ENCODE measurements around the gene BRI3. TPM values are rescaled to one million over a fixed set of nuclear protein-coding genes. Genes with fewer than 3 reads are reported as not detected.

BRI3 gene
- total and polyA plus RNA-seq, 10 of the 15 experiments (the other 5 are each of a cell fraction or from before 2014, with no cell fraction given), result 4.5 to 56.3 (median 21.5) TPM

DNA sequence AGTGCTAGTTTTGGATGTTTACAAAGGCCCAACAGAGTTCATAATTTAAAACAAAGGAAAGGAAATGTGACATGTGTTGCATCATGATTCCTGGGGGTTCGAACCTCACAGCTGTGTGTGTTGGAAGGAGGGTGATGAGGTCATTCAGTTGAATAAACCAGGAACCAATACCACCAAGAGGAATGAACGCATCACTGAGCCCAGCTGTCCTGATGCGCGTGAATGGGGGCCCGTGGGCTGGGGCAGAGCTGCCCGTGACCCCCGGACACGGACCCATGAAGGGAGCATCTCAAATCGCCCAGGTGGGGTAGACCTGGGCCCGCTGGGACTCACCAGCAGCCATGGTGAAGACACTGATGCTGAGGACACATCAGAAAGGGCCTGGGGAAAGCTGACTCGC, 33.0 kb downstream of the BRI3 start:
- no TSS peak for BruUV-seq (replicated peaks)
- Histone ChIP-seq H3K27me3 (replicated peaks in 1 of 2; ENCODE audit: control insufficient read depth in 2 of 2, insufficient read depth in 2 of 2, low read length in 1 of 2) (no peaks in the 10 kb centered on the region), H3K79me2 (ENCODE audit: control insufficient read depth, insufficient read depth, low read length) (no peaks in the 10 kb centered on the region), H3K4me1 (ENCODE audit: control insufficient read depth, insufficient read depth, low read length) (peaks cover 13% of the 10 kb centered on the region), H4K20me1 (ENCODE audit: control insufficient read depth, insufficient read depth) (no peaks in the 10 kb centered on the region), H3K4me2 (ENCODE audit: control insufficient read depth, insufficient read depth) (peak overlapping the region; percentile 33; the same call in 1 of the 2 replicates), H3K4me3 (no peak overlapping the region), H3K36me3 (ENCODE audit: control insufficient read depth in 2 of 2, insufficient read depth in 2 of 2, low read length in 1 of 2) (peaks cover 0 to 14% of the 10 kb centered on the region in 2 experiments; a peak in 3 of 4 replicates), H3K9me3 (replicated peaks; ENCODE audit: control insufficient read depth, insufficient read depth, low read length) (no peaks in the 10 kb centered on the region; the same call in 1 of the 3 replicates), H2AFZ (ENCODE audit: control insufficient read depth, low read depth, low read length) (no peak overlapping the region), H3K9ac (ENCODE audit: control insufficient read depth, insufficient read depth, low read length) (no peak overlapping the region), H3K27ac (ENCODE audit: control insufficient read depth, insufficient read depth) (peak overlapping the region; percentile 39; the same call in 1 of the 2 replicates)
- peak; percentile 80 for FAIRE-seq
- ChIA-PET RAD21 (ENCODE audit: unreplicated experiment) (interaction anchor here (1.2 kb wide), 1 partner anchor 87 kb away, joined by 5 read pairs; the partner anchor contains the start of gene BAIAP2L1), SMC1A (ENCODE audit: uncharacterized antibody, unreplicated experiment) (interaction anchor here (1.1 to 1.5 kb wide), 3 partner anchors 15 to 87 kb away, joined by 3 to 6 read pairs (median 5); partner anchors contain the start of gene BAIAP2L1), CTCF (interaction anchor here (0.9 kb wide), 1 partner anchor 87 kb away, joined by 3 read pairs; no protein-coding TSS in a partner anchor), POLR2A (interaction anchor here (0.5 kb wide), 1 partner anchor 24 kb away, joined by 6 read pairs; no protein-coding TSS in a partner anchor)
- ATAC-seq, result peak; percentile 76
- intact Hi-C loops (cut with micrococcal nuclease; ENCODE audit: unreplicated experiment) (no loop called here), in situ Hi-C loops (cut with MboI) (no loop called here)
- DNase-seq (ENCODE audit: low read depth, low spot score), result no peak
- WGBS (ENCODE audit: insufficient coverage, insufficient replicate concordance, low lambda C conversion rate, missing lambda C conversion rate), result 37% methylated on average over 11 of the region's 11 CpGs
- TF ChIP-seq TBL1XR1 (IDR thresholded peaks at IDR 0.05; ENCODE audit: low read depth, low read length), result no peak
- peak; percentile 50 for TF ChIP-seq ATF7 (IDR thresholded peaks at IDR 0.05; ENCODE audit: low read depth)
- no peak; the same call in 1 of the 2 replicates for TF ChIP-seq CBFB (IDR thresholded peaks at IDR 0.05; ENCODE audit: low read depth)
- TF ChIP-seq, protein P1, sequence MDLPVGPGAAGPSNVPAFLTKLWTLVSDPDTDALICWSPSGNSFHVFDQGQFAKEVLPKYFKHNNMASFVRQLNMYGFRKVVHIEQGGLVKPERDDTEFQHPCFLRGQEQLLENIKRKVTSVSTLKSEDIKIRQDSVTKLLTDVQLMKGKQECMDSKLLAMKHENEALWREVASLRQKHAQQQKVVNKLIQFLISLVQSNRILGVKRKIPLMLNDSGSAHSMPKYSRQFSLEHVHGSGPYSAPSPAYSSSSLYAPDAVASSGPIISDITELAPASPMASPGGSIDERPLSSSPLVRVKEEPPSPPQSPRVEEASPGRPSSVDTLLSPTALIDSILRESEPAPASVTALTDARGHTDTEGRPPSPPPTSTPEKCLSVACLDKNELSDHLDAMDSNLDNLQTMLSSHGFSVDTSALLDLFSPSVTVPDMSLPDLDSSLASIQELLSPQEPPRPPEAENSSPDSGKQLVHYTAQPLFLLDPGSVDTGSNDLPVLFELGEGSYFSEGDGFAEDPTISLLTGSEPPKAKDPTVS (IDR thresholded peaks at IDR 0.05; ENCODE audit: low read depth, low read length), result no peak
- peak; percentile 68 for TF ChIP-seq EED (IDR thresholded peaks at IDR 0.05; ENCODE audit: low read depth)
- TF ChIP-seq TCF12 (IDR thresholded peaks at IDR 0.05; ENCODE audit: low read depth, low read length), result peak; percentile 91
- 0 out of 2 replicates have a peak, but pooled peaks have one; percentile 45 for TF ChIP-seq JUNB (IDR thresholded peaks at IDR 0.05)
- TF ChIP-seq, protein P2, sequence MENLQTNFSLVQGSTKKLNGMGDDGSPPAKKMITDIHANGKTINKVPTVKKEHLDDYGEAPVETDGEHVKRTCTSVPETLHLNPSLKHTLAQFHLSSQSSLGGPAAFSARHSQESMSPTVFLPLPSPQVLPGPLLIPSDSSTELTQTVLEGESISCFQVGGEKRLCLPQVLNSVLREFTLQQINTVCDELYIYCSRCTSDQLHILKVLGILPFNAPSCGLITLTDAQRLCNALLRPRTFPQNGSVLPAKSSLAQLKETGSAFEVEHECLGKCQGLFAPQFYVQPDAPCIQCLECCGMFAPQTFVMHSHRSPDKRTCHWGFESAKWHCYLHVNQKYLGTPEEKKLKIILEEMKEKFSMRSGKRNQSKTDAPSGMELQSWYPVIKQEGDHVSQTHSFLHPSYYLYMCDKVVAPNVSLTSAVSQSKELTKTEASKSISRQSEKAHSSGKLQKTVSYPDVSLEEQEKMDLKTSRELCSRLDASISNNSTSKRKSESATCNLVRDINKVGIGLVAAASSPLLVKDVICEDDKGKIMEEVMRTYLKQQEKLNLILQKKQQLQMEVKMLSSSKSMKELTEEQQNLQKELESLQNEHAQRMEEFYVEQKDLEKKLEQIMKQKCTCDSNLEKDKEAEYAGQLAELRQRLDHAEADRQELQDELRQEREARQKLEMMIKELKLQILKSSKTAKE (IDR thresholded peaks at IDR 0.05; ENCODE audit: low read depth, poor library complexity, severe bottlenecking), result no peak
- TF ChIP-seq, protein P3, sequence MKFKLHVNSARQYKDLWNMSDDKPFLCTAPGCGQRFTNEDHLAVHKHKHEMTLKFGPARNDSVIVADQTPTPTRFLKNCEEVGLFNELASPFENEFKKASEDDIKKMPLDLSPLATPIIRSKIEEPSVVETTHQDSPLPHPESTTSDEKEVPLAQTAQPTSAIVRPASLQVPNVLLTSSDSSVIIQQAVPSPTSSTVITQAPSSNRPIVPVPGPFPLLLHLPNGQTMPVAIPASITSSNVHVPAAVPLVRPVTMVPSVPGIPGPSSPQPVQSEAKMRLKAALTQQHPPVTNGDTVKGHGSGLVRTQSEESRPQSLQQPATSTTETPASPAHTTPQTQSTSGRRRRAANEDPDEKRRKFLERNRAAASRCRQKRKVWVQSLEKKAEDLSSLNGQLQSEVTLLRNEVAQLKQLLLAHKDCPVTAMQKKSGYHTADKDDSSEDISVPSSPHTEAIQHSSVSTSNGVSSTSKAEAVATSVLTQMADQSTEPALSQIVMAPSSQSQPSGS (IDR thresholded peaks at IDR 0.05; ENCODE audit: low read length), result peak; percentile 86
- TF ChIP-seq, protein P4, sequence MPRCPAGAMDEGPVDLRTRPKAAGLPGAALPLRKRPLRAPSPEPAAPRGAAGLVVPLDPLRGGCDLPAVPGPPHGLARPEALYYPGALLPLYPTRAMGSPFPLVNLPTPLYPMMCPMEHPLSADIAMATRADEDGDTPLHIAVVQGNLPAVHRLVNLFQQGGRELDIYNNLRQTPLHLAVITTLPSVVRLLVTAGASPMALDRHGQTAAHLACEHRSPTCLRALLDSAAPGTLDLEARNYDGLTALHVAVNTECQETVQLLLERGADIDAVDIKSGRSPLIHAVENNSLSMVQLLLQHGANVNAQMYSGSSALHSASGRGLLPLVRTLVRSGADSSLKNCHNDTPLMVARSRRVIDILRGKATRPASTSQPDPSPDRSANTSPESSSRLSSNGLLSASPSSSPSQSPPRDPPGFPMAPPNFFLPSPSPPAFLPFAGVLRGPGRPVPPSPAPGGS (IDR thresholded peaks at IDR 0.05; ENCODE audit: borderline replicate concordance, insufficient read depth, low read depth, low read length, poor library complexity, severe bottlenecking), result no peak
- TF ChIP-seq, protein P5, sequence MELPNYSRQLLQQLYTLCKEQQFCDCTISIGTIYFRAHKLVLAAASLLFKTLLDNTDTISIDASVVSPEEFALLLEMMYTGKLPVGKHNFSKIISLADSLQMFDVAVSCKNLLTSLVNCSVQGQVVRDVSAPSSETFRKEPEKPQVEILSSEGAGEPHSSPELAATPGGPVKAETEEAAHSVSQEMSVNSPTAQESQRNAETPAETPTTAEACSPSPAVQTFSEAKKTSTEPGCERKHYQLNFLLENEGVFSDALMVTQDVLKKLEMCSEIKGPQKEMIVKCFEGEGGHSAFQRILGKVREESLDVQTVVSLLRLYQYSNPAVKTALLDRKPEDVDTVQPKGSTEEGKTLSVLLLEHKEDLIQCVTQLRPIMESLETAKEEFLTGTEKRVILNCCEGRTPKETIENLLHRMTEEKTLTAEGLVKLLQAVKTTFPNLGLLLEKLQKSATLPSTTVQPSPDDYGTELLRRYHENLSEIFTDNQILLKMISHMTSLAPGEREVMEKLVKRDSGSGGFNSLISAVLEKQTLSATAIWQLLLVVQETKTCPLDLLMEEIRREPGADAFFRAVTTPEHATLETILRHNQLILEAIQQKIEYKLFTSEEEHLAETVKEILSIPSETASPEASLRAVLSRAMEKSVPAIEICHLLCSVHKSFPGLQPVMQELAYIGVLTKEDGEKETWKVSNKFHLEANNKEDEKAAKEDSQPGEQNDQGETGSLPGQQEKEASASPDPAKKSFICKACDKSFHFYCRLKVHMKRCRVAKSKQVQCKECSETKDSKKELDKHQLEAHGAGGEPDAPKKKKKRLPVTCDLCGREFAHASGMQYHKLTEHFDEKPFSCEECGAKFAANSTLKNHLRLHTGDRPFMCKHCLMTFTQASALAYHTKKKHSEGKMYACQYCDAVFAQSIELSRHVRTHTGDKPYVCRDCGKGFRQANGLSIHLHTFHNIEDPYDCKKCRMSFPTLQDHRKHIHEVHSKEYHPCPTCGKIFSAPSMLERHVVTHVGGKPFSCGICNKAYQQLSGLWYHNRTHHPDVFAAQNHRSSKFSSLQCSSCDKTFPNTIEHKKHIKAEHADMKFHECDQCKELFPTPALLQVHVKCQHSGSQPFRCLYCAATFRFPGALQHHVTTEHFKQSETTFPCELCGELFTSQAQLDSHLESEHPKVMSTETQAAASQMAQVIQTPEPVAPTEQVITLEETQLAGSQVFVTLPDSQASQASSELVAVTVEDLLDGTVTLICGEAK (IDR thresholded peaks at IDR 0.05; ENCODE audit: borderline replicate concordance), result no peak

Data from GM12878 (cell line).